ENCODE results near the gene TUBGCP3.

Gene TUBGCP3

GRCh38 chr13:112614835-112615234, 26.9 kb upstream of the TUBGCP3 start:
- H3K4me3 ChIP-seq (ENCODE audit: low read length): no peak overlapping the region
- TF ChIP-seq CTCF (conservative IDR thresholded peaks at IDR 0.05; ENCODE audit: low read length): no peak
- no peak for DNase-seq (ENCODE audit: low read depth)

GRCh38 chr13:112608212-112608611, 20.3 kb upstream of the TUBGCP3 start:
- DNase-seq (ENCODE audit: low read depth): no peak
- TF ChIP-seq CTCF (conservative IDR thresholded peaks at IDR 0.05; ENCODE audit: low read length): no peak
- H3K4me3 ChIP-seq (ENCODE audit: low read length): no peak overlapping the region

- peak; percentile 69 for TF ChIP-seq CTCF (conservative IDR thresholded peaks at IDR 0.05; ENCODE audit: low read length)
Observed at GRCh38 chr13:112606109-112607001, 18.4 kb upstream of the TUBGCP3 start.

GRCh38 chr13:112605531-112605990, 17.6 kb upstream of the TUBGCP3 start:
- DNase-seq (ENCODE audit: low read depth): peak; percentile 27
- H3K4me3 ChIP-seq (ENCODE audit: low read length): peak overlapping the region; percentile 70

More at GRCh38 chr13:112606109-112607001, 18.4 kb upstream of the TUBGCP3 start:
- H3K4me3 ChIP-seq (ENCODE audit: low read length): peak overlapping the region; percentile 70
- peak; percentile 83 for DNase-seq (ENCODE audit: low read depth)

GRCh38 chr13:112603641-112604225, 15.8 kb upstream of the TUBGCP3 start:
- no peak for DNase-seq (ENCODE audit: low read depth)
- no peak overlapping the region for H3K4me3 ChIP-seq (ENCODE audit: low read length)
- no peak for TF ChIP-seq CTCF (conservative IDR thresholded peaks at IDR 0.05; ENCODE audit: low read length)

More at GRCh38 chr13:112605531-112605990, 17.6 kb upstream of the TUBGCP3 start:
- no peak for TF ChIP-seq CTCF (conservative IDR thresholded peaks at IDR 0.05; ENCODE audit: low read length)

GRCh38 chr13:112602189-112602588, 14.2 kb upstream of the TUBGCP3 start:
- DNase-seq (ENCODE audit: low read depth): no peak
- no peak overlapping the region for H3K4me3 ChIP-seq (ENCODE audit: low read length)
- no peak for TF ChIP-seq CTCF (conservative IDR thresholded peaks at IDR 0.05; ENCODE audit: low read length)
